WERI-Rb-1 (cell line): ENCODE data around the gene SPNS3.

Source experiments
- DNase-seq: peaks from one replicate; pipeline ENCODE4 v3.0.0-alpha.2; 2020
- H3K27ac ChIP-seq: fragments of 250-450 bp; sonication (Bioruptor Pico); 2 replicates; pipeline ENCODE4 v1.5.1; 2020; ENCODE audit warnings: mild to moderate bottlenecking, moderate library complexity
- H3K27me3 ChIP-seq: fragments of 250-450 bp; sonication (Bioruptor Pico); 2 replicates; pipeline ENCODE4 v1.5.1; 2021; ENCODE audit warnings: mild to moderate bottlenecking, low read depth, moderate library complexity; ENCODE audit not compliant: insufficient read depth, severe bottlenecking
- H3K36me3 ChIP-seq: fragments of 250-450 bp; sonication (Bioruptor Pico); 2 replicates; pipeline ENCODE4 v1.5.1; 2020; ENCODE audit warnings: mild to moderate bottlenecking, moderate library complexity
- H3K4me3 ChIP-seq: 2 replicates; pipeline ENCODE4 v1.5.1; 2011; ENCODE audit warnings: low read depth, mild to moderate bottlenecking, control low read depth, low read length
- H3K9me3 ChIP-seq: fragments of 250-450 bp; sonication (Bioruptor Pico); 2 replicates; pipeline ENCODE4 v1.5.1; 2021; ENCODE audit warnings: mild to moderate bottlenecking, moderate library complexity; ENCODE audit not compliant: severe bottlenecking
- TF ChIP-seq, protein P1 (sequence below): IDR thresholded peaks from 2 replicates; pipeline ENCODE4 v1.5.1; 2011; ENCODE audit warnings: low read depth, mild to moderate bottlenecking, control low read depth, inconsistent platforms, low read length

The SPNS3 gene

DNA sequence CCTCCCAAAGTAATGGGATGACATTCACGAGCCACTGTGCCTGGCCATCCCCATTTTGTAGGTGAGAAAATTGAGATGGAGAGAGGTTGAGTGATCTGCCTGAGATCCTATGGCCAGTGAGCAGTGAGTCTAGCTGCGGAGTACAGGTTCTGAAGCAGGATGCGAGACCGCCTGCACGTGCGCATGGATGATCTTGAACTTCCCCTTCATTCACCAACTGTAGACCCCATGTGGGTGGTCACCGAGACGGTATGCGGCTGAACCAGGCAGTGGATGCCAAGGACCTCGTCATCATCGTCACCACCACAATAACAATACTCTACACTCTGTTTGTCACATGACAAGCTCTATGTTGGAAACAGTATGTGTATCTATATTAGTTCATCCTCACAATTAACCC is 6.2 kb upstream of the SPNS3 start:
- H3K27ac ChIP-seq, result no peak overlapping the region
- DNase-seq, result no peak
- no peaks in the 10 kb centered on the region for H3K27me3 ChIP-seq
- H3K36me3 ChIP-seq, result no peaks in the 10 kb centered on the region
- TF ChIP-seq, protein P1, sequence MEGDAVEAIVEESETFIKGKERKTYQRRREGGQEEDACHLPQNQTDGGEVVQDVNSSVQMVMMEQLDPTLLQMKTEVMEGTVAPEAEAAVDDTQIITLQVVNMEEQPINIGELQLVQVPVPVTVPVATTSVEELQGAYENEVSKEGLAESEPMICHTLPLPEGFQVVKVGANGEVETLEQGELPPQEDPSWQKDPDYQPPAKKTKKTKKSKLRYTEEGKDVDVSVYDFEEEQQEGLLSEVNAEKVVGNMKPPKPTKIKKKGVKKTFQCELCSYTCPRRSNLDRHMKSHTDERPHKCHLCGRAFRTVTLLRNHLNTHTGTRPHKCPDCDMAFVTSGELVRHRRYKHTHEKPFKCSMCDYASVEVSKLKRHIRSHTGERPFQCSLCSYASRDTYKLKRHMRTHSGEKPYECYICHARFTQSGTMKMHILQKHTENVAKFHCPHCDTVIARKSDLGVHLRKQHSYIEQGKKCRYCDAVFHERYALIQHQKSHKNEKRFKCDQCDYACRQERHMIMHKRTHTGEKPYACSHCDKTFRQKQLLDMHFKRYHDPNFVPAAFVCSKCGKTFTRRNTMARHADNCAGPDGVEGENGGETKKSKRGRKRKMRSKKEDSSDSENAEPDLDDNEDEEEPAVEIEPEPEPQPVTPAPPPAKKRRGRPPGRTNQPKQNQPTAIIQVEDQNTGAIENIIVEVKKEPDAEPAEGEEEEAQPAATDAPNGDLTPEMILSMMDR, result no peak
- no peak overlapping the region for H3K4me3 ChIP-seq
- no peaks in the 10 kb centered on the region for H3K9me3 ChIP-seq

DNA sequence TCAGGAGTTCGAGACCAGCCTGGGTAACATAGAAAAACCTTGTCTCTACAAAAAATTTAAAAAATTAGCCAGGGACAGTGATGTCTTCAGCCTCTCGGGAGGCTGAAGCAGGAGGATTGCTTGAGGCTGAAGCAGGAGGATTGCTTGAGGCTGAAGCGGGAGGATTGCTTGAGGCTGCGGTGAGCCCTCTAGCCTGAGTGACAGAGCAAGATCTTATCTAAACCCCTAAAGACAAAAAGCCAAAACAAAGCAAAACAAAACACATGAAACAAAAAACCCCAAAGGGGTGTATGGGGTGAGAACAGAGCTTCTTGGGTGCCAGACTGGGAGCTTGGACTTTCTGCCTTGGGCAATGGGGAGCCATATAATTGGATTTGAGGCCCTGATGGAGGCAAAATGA is 2.6 kb downstream of the SPNS3 start:
- Histone ChIP-seq H3K9me3 (no peaks in the 10 kb centered on the region), H3K27ac (no peak overlapping the region), H3K4me3 (no peak overlapping the region), H3K36me3 (no peaks in the 10 kb centered on the region), H3K27me3 (no peaks in the 10 kb centered on the region)
- no peak for DNase-seq
- TF ChIP-seq, protein P1, result no peak

- H3K27ac ChIP-seq, result no peak overlapping the region
Observed at GRCh38 chr17:4436846-4437245, 3.1 kb downstream of the SPNS3 start.

GRCh38 chr17:4438162-4438944 is 4.6 kb downstream of the SPNS3 start:
- no peak for DNase-seq
- Histone ChIP-seq H3K4me3 (no peak overlapping the region), H3K9me3 (no peaks in the 10 kb centered on the region), H3K27ac (no peak overlapping the region), H3K27me3 (no peaks in the 10 kb centered on the region), H3K36me3 (no peaks in the 10 kb centered on the region)
- TF ChIP-seq, protein P1, result no peak

More at GRCh38 chr17:4436846-4437245, 3.1 kb downstream of the SPNS3 start:
- Histone ChIP-seq H3K36me3 (no peaks in the 10 kb centered on the region), H3K27me3 (no peaks in the 10 kb centered on the region), H3K9me3 (no peaks in the 10 kb centered on the region), H3K4me3 (no peak overlapping the region)
- TF ChIP-seq, protein P1, result no peak
- no peak for DNase-seq

- Histone ChIP-seq H3K27me3 (no peaks in the 10 kb centered on the region), H3K9me3 (no peaks in the 10 kb centered on the region), H3K36me3 (no peaks in the 10 kb centered on the region), H3K27ac (no peak overlapping the region), H3K4me3 (no peak overlapping the region)
- no peak for DNase-seq
- TF ChIP-seq, protein P1, result no peak
Observed at GRCh38 chr17:4440021-4440420, 6.3 kb downstream of the SPNS3 start.
